GM12878 (cell line): Measurements from ENCODE around the gene MAPT. TPM values are rescaled to one million over a fixed set of nuclear protein-coding genes. Genes with fewer than 3 reads are reported as not detected.

Experiments used
- ATAC-seq: fragments of 200-7000 bp; cut with Tn5 transposase; 3 replicates; pipeline ENCODE4 v1.9.1; 2020; ENCODE audit warnings: mild to moderate bottlenecking, moderate library complexity
- BruUV-seq: library from RNA; stranded (reverse); fragments of 400-500 nt; replicated peaks from 2 replicates; lab custom pipeline; 2021; lab: Mats Ljungman, UMichigan
- CTCF ChIA-PET: fragments of 300-600 bp; sonication (Branson Sonifier 250); formaldehyde crosslinking; extraction: SDS; loops from one replicate; lab custom pipeline; 2021; ENCODE audit warnings: inconsistent platforms; lab: Yijun Ruan, JAX
- POLR2A ChIA-PET: fragments of 350-600 bp; formaldehyde crosslinking; extraction: SDS; loops from one replicate; lab custom pipeline; 2021; ENCODE audit warnings: inconsistent platforms; lab: Charles Lee
- RAD21 ChIA-PET: fragments of 300-600 bp; sonication (Branson Sonifier 250); formaldehyde crosslinking; loops from one replicate; lab custom pipeline; 2023; ENCODE audit warnings: antibody characterized with exemption; ENCODE audit not compliant: unreplicated experiment; lab: Charles Lee
- SMC1A ChIA-PET: fragments of 300-600 bp; sonication (Branson Sonifier 250); formaldehyde crosslinking; loops from one replicate; lab custom pipeline; 2023; ENCODE audit not compliant: unreplicated experiment, uncharacterized antibody; lab: Charles Lee
- DNase-seq: peaks from one replicate; pipeline ENCODE4 v3.0.0-alpha.2; 2011; ENCODE audit warnings: low read depth, low spot score
- FAIRE-seq: peaks from 3 replicates; lab custom pipeline; 2011; peaks lifted over from hg19 to GRCh38; lab: Jason Lieb, UNC
- H2AFZ ChIP-seq: 2 replicates; pipeline ENCODE4 v1.6.0; 2011; ENCODE audit warnings: low read depth, low read length, control low read depth; ENCODE audit not compliant: control insufficient read depth
- H3K27ac ChIP-seq: 2 replicates; pipeline ENCODE4 v1.5.1; 2011; ENCODE audit warnings: control low read depth; ENCODE audit not compliant: control insufficient read depth, insufficient read depth
- H3K27me3 ChIP-seq, 2 experiments: replicated peaks in 1 of 2; 2 replicates each; pipeline versions ENCODE4 v1.6.0 to v1.6.1; 2011; ENCODE audit warnings: low read length in 1 of 2; ENCODE audit not compliant: control insufficient read depth in 2 of 2, insufficient read depth in 2 of 2
- H3K36me3 ChIP-seq, 2 experiments: 2 replicates each; pipeline ENCODE4 v1.5.1; 2011; ENCODE audit warnings: low read length in 1 of 2; ENCODE audit not compliant: control insufficient read depth in 2 of 2, insufficient read depth in 2 of 2
- H3K4me1 ChIP-seq: 2 replicates; pipeline ENCODE4 v1.6.1; 2011; ENCODE audit warnings: mild to moderate bottlenecking, low read length, moderate library complexity, mixed read lengths; ENCODE audit not compliant: control insufficient read depth, insufficient read depth
- H3K4me2 ChIP-seq: 2 replicates; pipeline ENCODE4 v1.6.0; 2011; ENCODE audit warnings: control low read depth; ENCODE audit not compliant: control insufficient read depth, insufficient read depth
- H3K4me3 ChIP-seq: fragments of 200-600 bp; sonication (generic); 2 replicates; pipeline ENCODE4 v1.5.1; 2016
- H3K79me2 ChIP-seq: 2 replicates; pipeline ENCODE4 v1.6.0; 2011; ENCODE audit warnings: low read length; ENCODE audit not compliant: control insufficient read depth, insufficient read depth
- H3K9ac ChIP-seq: 2 replicates; pipeline ENCODE4 v1.8.0; 2011; ENCODE audit warnings: low read length, control low read depth, mixed read lengths; ENCODE audit not compliant: control insufficient read depth, insufficient read depth
- H3K9me3 ChIP-seq: replicated peaks from 3 replicates; pipeline ENCODE4 v1.5.1; 2011; ENCODE audit warnings: mild to moderate bottlenecking, low read length; ENCODE audit not compliant: control insufficient read depth, insufficient read depth
- H4K20me1 ChIP-seq: 2 replicates; pipeline ENCODE4 v1.6.0; 2011; ENCODE audit not compliant: control insufficient read depth, insufficient read depth
- ATF7 ChIP-seq: fragments of 450-650 bp; IDR thresholded peaks from 2 replicates; pipeline ENCODE4 v1.6.1; 2016; ENCODE audit warnings: low read depth, mild to moderate bottlenecking
- DPF2 ChIP-seq: fragments of 450-650 bp; IDR thresholded peaks from 2 replicates; pipeline ENCODE4 v1.6.1; 2017; ENCODE audit warnings: mild to moderate bottlenecking
- NBN ChIP-seq: fragments of 450-650 bp; IDR thresholded peaks from 2 replicates; pipeline ENCODE4 v1.6.1; 2016
- POLR2AphosphoS2 ChIP-seq: IDR thresholded peaks from 2 replicates; pipeline ENCODE4 v1.6.1; 2011; ENCODE audit warnings: low read depth, mild to moderate bottlenecking, low read length, improper control_type of control experiment, moderate library complexity
- RBBP5 ChIP-seq: fragments of 200-600 bp; sonication (generic); conservative IDR thresholded peaks from 2 replicates; pipeline ENCODE4 v1.6.1; 2016
- SUZ12 ChIP-seq: fragments of 200-600 bp; sonication (generic); IDR thresholded peaks from one replicate; pipeline ENCODE4 v1.6.1; 2018; ENCODE audit warnings: antibody characterized with exemption, mild to moderate bottlenecking; ENCODE audit not compliant: unreplicated experiment
- TCF12 ChIP-seq: IDR thresholded peaks from 2 replicates; pipeline ENCODE4 v1.6.1; 2011; ENCODE audit warnings: low read depth, mild to moderate bottlenecking, low read length
- WGBS: methylation state at CpG from one replicate; pipeline ENCODE4 v1.1.6; 2016; ENCODE audit warnings: low lambda C conversion rate; ENCODE audit not compliant: insufficient replicate concordance, insufficient coverage; ENCODE audit errors: missing lambda C conversion rate; 5-methylcytosine and 5-hydroxymethylcytosine counted together
- in situ Hi-C: fragments of 300-500 bp; cut with MboI; formaldehyde crosslinking; loops from 9 replicates; pipeline ENCODE4 v1.14.3; 2018; ENCODE audit warnings: mixed read lengths
- intact Hi-C: fragments of 100-400 bp; cut with micrococcal nuclease; formaldehyde crosslinking; loops from one replicate; pipeline ENCODE4 v1.14.2; 2022; ENCODE audit not compliant: unreplicated experiment
- polyA plus RNA-seq, 11 experiments: library from polyadenylated mRNA; depleted of rRNA in 4 of 11; unstranded in 6 of 11; stranded (reverse) in 5 of 11; fragments of >200 nt; fragmentation: Nextera tagmentation in 4 of 11; fragmentation: Illumina TruSeq in 1 of 11; extraction: Ambion mirVana in 4 of 11; extraction: Trizol in 1 of 11; gene quantifications; 1 replicate in 1 of 11; 2 replicates in 10 of 11; pipeline versions ENCODE4 v1.2.1 to v1.2.3, GENCODE V29; 2011 to 2016; ENCODE audit warnings: inconsistent platforms in 2 of 11, missing spikeins in 2 of 11, low read depth in 1 of 11
- total RNA-seq, 4 experiments: library from RNA; depleted of rRNA in 3 of 4; stranded (reverse); fragments of >200 nt in 3 of 4; fragmentation: Illumina TruSeq in 1 of 4; extraction: Trizol in 1 of 4; gene quantifications; 2 replicates each; pipeline versions ENCODE4 v1.2.1 to v1.2.3, GENCODE V29; 2013 to 2021
- TF ChIP-seq, protein P1 (sequence below), 3 experiments: IDR thresholded peaks in 2 of 3; conservative IDR thresholded peaks in 1 of 3; 2 replicates each; pipeline ENCODE4 v1.5.1; 2011; ENCODE audit warnings: low read depth in 3 of 3, low read length in 3 of 3, mild to moderate bottlenecking in 3 of 3, control low read depth in 2 of 3, moderate library complexity in 2 of 3, inconsistent platforms in 1 of 3, mixed read lengths in 1 of 3; ENCODE audit not compliant: control insufficient read depth in 2 of 3, insufficient read depth in 1 of 3; ENCODE audit errors: extremely low read depth in 1 of 3

Gene MAPT
- total and polyA plus RNA-seq, 10 of the 15 experiments (the other 5 are each of a cell fraction or from before 2014, with no cell fraction given): under 0.01 to 0.05 (median 0.03) TPM; not detected in 7

GRCh38 chr17:46064460-46064859 lies 170.1 kb downstream of the MAPT start:
- Histone ChIP-seq H3K4me2 (no peak overlapping the region), H3K9me3 (no peaks in the 10 kb centered on the region), H3K27ac (no peak overlapping the region), H2AFZ (no peak overlapping the region), H3K4me3 (no peak overlapping the region), H3K36me3 (peaks cover 2 to 23% of the 10 kb centered on the region in 2 experiments), H4K20me1 (no peaks in the 10 kb centered on the region), H3K9ac (no peak overlapping the region), H3K27me3 (no peaks in the 10 kb centered on the region), H3K4me1 (no peaks in the 10 kb centered on the region), H3K79me2 (no peaks in the 10 kb centered on the region)
- TF ChIP-seq DPF2 (no peak), POLR2AphosphoS2 (no peak), SUZ12 (no peak), RBBP5 (no peak), ATF7 (no peak), TCF12 (no peak), NBN (no peak)
- TF ChIP-seq, protein P1, sequence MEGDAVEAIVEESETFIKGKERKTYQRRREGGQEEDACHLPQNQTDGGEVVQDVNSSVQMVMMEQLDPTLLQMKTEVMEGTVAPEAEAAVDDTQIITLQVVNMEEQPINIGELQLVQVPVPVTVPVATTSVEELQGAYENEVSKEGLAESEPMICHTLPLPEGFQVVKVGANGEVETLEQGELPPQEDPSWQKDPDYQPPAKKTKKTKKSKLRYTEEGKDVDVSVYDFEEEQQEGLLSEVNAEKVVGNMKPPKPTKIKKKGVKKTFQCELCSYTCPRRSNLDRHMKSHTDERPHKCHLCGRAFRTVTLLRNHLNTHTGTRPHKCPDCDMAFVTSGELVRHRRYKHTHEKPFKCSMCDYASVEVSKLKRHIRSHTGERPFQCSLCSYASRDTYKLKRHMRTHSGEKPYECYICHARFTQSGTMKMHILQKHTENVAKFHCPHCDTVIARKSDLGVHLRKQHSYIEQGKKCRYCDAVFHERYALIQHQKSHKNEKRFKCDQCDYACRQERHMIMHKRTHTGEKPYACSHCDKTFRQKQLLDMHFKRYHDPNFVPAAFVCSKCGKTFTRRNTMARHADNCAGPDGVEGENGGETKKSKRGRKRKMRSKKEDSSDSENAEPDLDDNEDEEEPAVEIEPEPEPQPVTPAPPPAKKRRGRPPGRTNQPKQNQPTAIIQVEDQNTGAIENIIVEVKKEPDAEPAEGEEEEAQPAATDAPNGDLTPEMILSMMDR (IDR thresholded peaks at IDR 0.05 in 2 of 3, conservative IDR thresholded peaks at IDR 0.05 in 1 of 3; ENCODE audit: control insufficient read depth in 2 of 3, extremely low read depth in 1 of 3, insufficient read depth in 1 of 3, low read depth in 3 of 3, low read length in 3 of 3): no peak
- WGBS: 82% methylated on average over 1 of the region's 1 CpG
- RAD21 ChIA-PET: no interaction called here
- SMC1A ChIA-PET: interaction anchor here (0.9 to 1.4 kb wide), 2 partner anchors 28 to 148 kb away, joined by 3 to 4 read pairs; no protein-coding TSS in a partner anchor
- intact Hi-C loops (no loop called here), in situ Hi-C loops (no loop called here)
- BruUV-seq: no TSS peak
- ATAC-seq (no peak), FAIRE-seq (no peak), DNase-seq (no peak)
- POLR2A ChIA-PET: interaction anchor here (1.0 kb wide), 1 partner anchor 116 kb away, joined by 3 read pairs; no protein-coding TSS in a partner anchor
- CTCF ChIA-PET: no interaction called here
